ENCODE measurements around the gene NRP1. TPM values are rescaled to one million over a fixed set of nuclear protein-coding genes. Genes with fewer than 3 reads are reported as not detected.

NRP1 gene
- total RNA-seq, 1 donor from 2014 or later, result 175 TPM

GRCh38 chr10:33180390-33180789 lies 154.1 kb downstream of the NRP1 start:
- DNase-seq (no peak), ATAC-seq (no peak)
- intact Hi-C loops (cut with micrococcal nuclease), result no loop called here

GRCh38 chr10:33179067-33179466 lies 155.4 kb downstream of the NRP1 start:
- ATAC-seq, result no peak
- DNase-seq, result no peak
- intact Hi-C loops (cut with micrococcal nuclease), result no loop called here

GRCh38 chr10:33178026-33178755 lies 156.3 kb downstream of the NRP1 start:
- intact Hi-C loops (cut with micrococcal nuclease), result no loop called here
- ATAC-seq, result no peak
- no peak for DNase-seq

GRCh38 chr10:33176688-33177087 lies 157.8 kb downstream of the NRP1 start:
- DNase-seq (no peak), ATAC-seq (no peak)
- intact Hi-C loops (cut with micrococcal nuclease), result no loop called here

- no peak for ATAC-seq
- intact Hi-C loops (cut with micrococcal nuclease), result no loop called here
- no peak for DNase-seq
Measured at GRCh38 chr10:33174674-33175434, 159.6 kb downstream of the NRP1 start.

GRCh38 chr10:33165911-33166310 lies 168.6 kb downstream of the NRP1 start:
- intact Hi-C loops (cut with micrococcal nuclease), result no loop called here
- DNase-seq (no peak), ATAC-seq (no peak)

GRCh38 chr10:33164060-33164709 lies 170.3 kb downstream of the NRP1 start:
- ATAC-seq (no peak), DNase-seq (no peak)
- intact Hi-C loops (cut with micrococcal nuclease), result no loop called here

GRCh38 chr10:33162248-33162575 lies 172.3 kb downstream of the NRP1 start:
- intact Hi-C loops (cut with micrococcal nuclease), result no loop called here
- no peak for ATAC-seq

GRCh38 chr10:33161550-33162247 lies 172.8 kb downstream of the NRP1 start:
- ATAC-seq, result no peak
- DNase-seq, result no peak
- intact Hi-C loops (cut with micrococcal nuclease), result no loop called here

More at GRCh38 chr10:33162248-33162575, 172.3 kb downstream of the NRP1 start:
- DNase-seq, result no peak

GRCh38 chr10:33160151-33160550 lies 174.3 kb downstream of the NRP1 start:
- no peak for ATAC-seq
- no peak for DNase-seq
- intact Hi-C loops (cut with micrococcal nuclease), result no loop called here

GRCh38 chr10:33157103-33157502 lies 177.4 kb downstream of the NRP1 start:
- intact Hi-C loops (cut with micrococcal nuclease), result no loop called here
- DNase-seq, result no peak
- no peak for ATAC-seq

GRCh38 chr10:33155720-33156638 lies 178.5 kb downstream of the NRP1 start:
- intact Hi-C loops (cut with micrococcal nuclease), result no loop called here
- DNase-seq, result no peak
- ATAC-seq, result no peak

GRCh38 chr10:33154590-33154989 lies 179.9 kb downstream of the NRP1 start:
- intact Hi-C loops (cut with micrococcal nuclease), result no loop called here
- no peak for DNase-seq
- peak; percentile 37 for ATAC-seq

GRCh38 chr10:33153968-33154327 lies 180.5 kb downstream of the NRP1 start:
- DNase-seq (no peak), ATAC-seq (no peak)
- intact Hi-C loops (cut with micrococcal nuclease), result no loop called here

- ATAC-seq, result no peak
- intact Hi-C loops (cut with micrococcal nuclease), result no loop called here
- DNase-seq, result no peak
Measured at GRCh38 chr10:33153251-33153967, 181.1 kb downstream of the NRP1 start.

GRCh38 chr10:33152750-33153149 lies 181.7 kb downstream of the NRP1 start:
- DNase-seq (no peak), ATAC-seq (no peak)
- intact Hi-C loops (cut with micrococcal nuclease), result no loop called here

- intact Hi-C loops (cut with micrococcal nuclease), result no loop called here
- DNase-seq (peak; percentile 49), ATAC-seq (peak; percentile 80)
Measured at GRCh38 chr10:33152146-33152545, 182.3 kb downstream of the NRP1 start.

- intact Hi-C loops (cut with micrococcal nuclease), result no loop called here
- ATAC-seq (no peak), DNase-seq (no peak)
Measured at GRCh38 chr10:33151344-33151864, 183.1 kb downstream of the NRP1 start.

All from left ventricle myocardium superior (tissue), 1 donor.